ENCODE results near the gene MTUS2. TPM values are rescaled to one million over a fixed set of nuclear protein-coding genes. Genes with fewer than 3 reads are reported as not detected.

The MTUS2 gene
- total RNA-seq, 1 experiment from 2014 or later, result not detected

- ATAC-seq (no peak), DNase-seq (no peak)
- TF ChIP-seq EZH2 (IDR thresholded peaks at IDR 0.05; ENCODE audit: low read length, unreplicated experiment) (no peak), CTCF (conservative IDR thresholded peaks at IDR 0.05; ENCODE audit: low read depth, low read length) (no peak), EZH2phosphoT487 (IDR thresholded peaks at IDR 0.05; ENCODE audit: borderline replicate concordance, low read length) (no peak)
- ChIA-PET POLR2A (ENCODE audit: unreplicated experiment) (no interaction called here), CTCF (no interaction called here)
- Histone ChIP-seq H3K9me3 (ENCODE audit: low read length) (no peaks in the 10 kb centered on the region), H3K79me2 (ENCODE audit: low read length) (no peaks in the 10 kb centered on the region), H3K4me1 (ENCODE audit: insufficient read depth, low read length) (no peaks in the 10 kb centered on the region), H3K27ac (ENCODE audit: low read length) (no peak overlapping the region), H3K9ac (ENCODE audit: low read length) (no peak overlapping the region), H3K4me2 (ENCODE audit: low read length) (no peak overlapping the region), H3K36me3 (ENCODE audit: low read depth, low read length) (peaks cover 28% of the 10 kb centered on the region), H4K20me1 (ENCODE audit: low read length) (no peaks in the 10 kb centered on the region), H3K9me2 (replicated peaks; ENCODE audit: low read length) (no peaks in the 10 kb centered on the region), H3F3A (ENCODE audit: low read length, unreplicated experiment) (no peaks in the 10 kb centered on the region), H2AFZ (ENCODE audit: low read length) (no peak overlapping the region), H3K27me3 (ENCODE audit: low read length) (no peaks in the 10 kb centered on the region), H3K4me3 (ENCODE audit: low read length) (no peak overlapping the region)
- intact Hi-C loops (cut with micrococcal nuclease), result no loop called here
- BruUV-seq (replicated peaks), result no TSS peak
Observed at GRCh38 chr13:29529754-29530153, 709.6 kb downstream of the MTUS2 start.

GRCh38 chr13:29530901-29531300 lies 710.8 kb downstream of the MTUS2 start:
- H4K20me1 ChIP-seq (ENCODE audit: low read length), result no peaks in the 10 kb centered on the region
- no peaks in the 10 kb centered on the region for H3K27me3 ChIP-seq (ENCODE audit: low read length)
- no peaks in the 10 kb centered on the region for H3K9me3 ChIP-seq (ENCODE audit: low read length)
- POLR2A ChIA-PET (ENCODE audit: unreplicated experiment), result no interaction called here
- H3K4me1 ChIP-seq (ENCODE audit: insufficient read depth, low read length), result no peaks in the 10 kb centered on the region
- BruUV-seq (replicated peaks), result no TSS peak
- no peak for TF ChIP-seq EZH2 (IDR thresholded peaks at IDR 0.05; ENCODE audit: low read length, unreplicated experiment)
- TF ChIP-seq CTCF (conservative IDR thresholded peaks at IDR 0.05; ENCODE audit: low read depth, low read length), result no peak
- TF ChIP-seq EZH2phosphoT487 (IDR thresholded peaks at IDR 0.05; ENCODE audit: borderline replicate concordance, low read length), result no peak
- no peak overlapping the region for H3K4me2 ChIP-seq (ENCODE audit: low read length)
- CTCF ChIA-PET, result no interaction called here
- no peak overlapping the region for H3K9ac ChIP-seq (ENCODE audit: low read length)
- ATAC-seq (no peak), DNase-seq (no peak)
- no peak overlapping the region for H2AFZ ChIP-seq (ENCODE audit: low read length)
- no peaks in the 10 kb centered on the region for H3F3A ChIP-seq (ENCODE audit: low read length, unreplicated experiment)
- no peaks in the 10 kb centered on the region for H3K79me2 ChIP-seq (ENCODE audit: low read length)
- no peak overlapping the region for H3K4me3 ChIP-seq (ENCODE audit: low read length)
- no peaks in the 10 kb centered on the region for H3K9me2 ChIP-seq (replicated peaks; ENCODE audit: low read length)
- no peak overlapping the region for H3K27ac ChIP-seq (ENCODE audit: low read length)
- intact Hi-C loops (cut with micrococcal nuclease), result no loop called here
- H3K36me3 ChIP-seq (ENCODE audit: low read depth, low read length), result peaks cover 37% of the 10 kb centered on the region

- DNase-seq, result no peak
- no TSS peak for BruUV-seq (replicated peaks)
- H3K4me1 ChIP-seq (ENCODE audit: insufficient read depth, low read length), result no peaks in the 10 kb centered on the region
- H3K79me2 ChIP-seq (ENCODE audit: low read length), result 0 out of 2 replicates have a peak, but pooled peaks cover 3% of the 10 kb centered on the region
- no peaks in the 10 kb centered on the region for H3F3A ChIP-seq (ENCODE audit: low read length, unreplicated experiment)
- H3K27ac ChIP-seq (ENCODE audit: low read length), result no peak overlapping the region
- POLR2A ChIA-PET (ENCODE audit: unreplicated experiment), result no interaction called here
- peaks cover 41% of the 10 kb centered on the region for H3K36me3 ChIP-seq (ENCODE audit: low read depth, low read length)
- intact Hi-C loops (cut with micrococcal nuclease), result no loop called here
- ATAC-seq, result no peak
- TF ChIP-seq EZH2phosphoT487 (IDR thresholded peaks at IDR 0.05; ENCODE audit: borderline replicate concordance, low read length), result no peak
- no peak for TF ChIP-seq EZH2 (IDR thresholded peaks at IDR 0.05; ENCODE audit: low read length, unreplicated experiment)
- no peak for TF ChIP-seq CTCF (conservative IDR thresholded peaks at IDR 0.05; ENCODE audit: low read depth, low read length)
- no peak overlapping the region for H2AFZ ChIP-seq (ENCODE audit: low read length)
- no peaks in the 10 kb centered on the region for H3K9me3 ChIP-seq (ENCODE audit: low read length)
- H3K9me2 ChIP-seq (replicated peaks; ENCODE audit: low read length), result no peaks in the 10 kb centered on the region
- no peaks in the 10 kb centered on the region for H3K27me3 ChIP-seq (ENCODE audit: low read length)
- H3K4me2 ChIP-seq (ENCODE audit: low read length), result no peak overlapping the region
- H3K4me3 ChIP-seq (ENCODE audit: low read length), result no peak overlapping the region
- H4K20me1 ChIP-seq (ENCODE audit: low read length), result no peaks in the 10 kb centered on the region
- CTCF ChIA-PET, result no interaction called here
- no peak overlapping the region for H3K9ac ChIP-seq (ENCODE audit: low read length)
Observed at GRCh38 chr13:29532116-29532515, 712.0 kb downstream of the MTUS2 start.
